IMR-90 (cell line): ENCODE data around the gene ZNF366. TPM values are rescaled to one million over a fixed set of nuclear protein-coding genes. Genes with fewer than 3 reads are reported as not detected.

ENCODE experiments used
- ATAC-seq: fragments of 200-7000 bp; cut with Tn5 transposase; 2 replicates; pipeline ENCODE4 v1.9.1; 2020; ENCODE audit warnings: low read depth, mild to moderate bottlenecking, moderate library complexity
- BruUV-seq: library from RNA; stranded (reverse); fragments of 400-500 nt; replicated peaks from 2 replicates; lab custom pipeline; 2021; lab: Mats Ljungman, UMichigan
- CTCF ChIA-PET: fragments of 300-600 bp; formaldehyde crosslinking; extraction: SDS; loops from one replicate; lab custom pipeline; 2021; ENCODE audit warnings: antibody characterized with exemption; lab: Yijun Ruan, JAX
- POLR2A ChIA-PET: fragments of 300-600 bp; sonication (Branson Sonifier 250); formaldehyde crosslinking; loops from one replicate; lab custom pipeline; 2022; ENCODE audit warnings: antibody characterized with exemption; ENCODE audit not compliant: unreplicated experiment; lab: Charles Lee
- DNase-seq: peaks from one replicate; pipeline ENCODE4 v3.0.0; 2013
- H2AFZ ChIP-seq: replicated peaks from 2 replicates; pipeline ENCODE3; 2013; ENCODE audit warnings: low read length, mild to moderate bottlenecking; ENCODE audit not compliant: poor library complexity
- H2AK5ac ChIP-seq: 2 replicates; pipeline ENCODE4 v1.6.1; 2013; ENCODE audit warnings: low read depth, low read length, inconsistent platforms
- H2AK9ac ChIP-seq: replicated peaks from 2 replicates; pipeline ENCODE3; 2013; ENCODE audit warnings: mild to moderate bottlenecking, low read depth, low read length, moderate library complexity; ENCODE audit not compliant: poor library complexity
- H2BK120ac ChIP-seq: 2 replicates; pipeline ENCODE4 v1.6.1; 2013; ENCODE audit warnings: low read depth, low read length, inconsistent platforms
- H2BK15ac ChIP-seq: 3 replicates; pipeline ENCODE4 v1.6.1; 2013; ENCODE audit warnings: low read depth, low read length, inconsistent platforms
- H2BK20ac ChIP-seq: 2 replicates; pipeline ENCODE4 v1.6.1; 2013; ENCODE audit warnings: low read depth, mild to moderate bottlenecking, inconsistent platforms, low read length, moderate library complexity
- H2BK5ac ChIP-seq: 2 replicates; pipeline ENCODE4 v1.6.1; 2013; ENCODE audit warnings: mild to moderate bottlenecking, low read depth, low read length, inconsistent platforms; ENCODE audit not compliant: poor library complexity, severe bottlenecking
- H3K14ac ChIP-seq: replicated peaks from 2 replicates; pipeline ENCODE4 v1.6.1; 2013; ENCODE audit warnings: low read depth, low read length, inconsistent platforms
- H3K18ac ChIP-seq: 2 replicates; pipeline ENCODE4 v1.6.1; 2013; ENCODE audit warnings: low read depth, low read length, control low read depth
- H3K23ac ChIP-seq: 2 replicates; pipeline ENCODE4 v1.6.1; 2013; ENCODE audit warnings: low read depth, low read length, inconsistent platforms
- H3K27ac ChIP-seq: 2 replicates; pipeline ENCODE4 v1.5.1; 2013; ENCODE audit warnings: mild to moderate bottlenecking, control low read depth, low read length; ENCODE audit not compliant: insufficient read depth
- H3K27me3 ChIP-seq: 2 replicates; pipeline ENCODE4 v1.6.1; 2013; ENCODE audit warnings: low read length; ENCODE audit not compliant: control insufficient read depth, insufficient read depth
- H3K36me3 ChIP-seq: 2 replicates; pipeline ENCODE4 v1.6.1; 2013; ENCODE audit warnings: low read length, mixed read lengths; ENCODE audit not compliant: control insufficient read depth, insufficient read depth
- H3K4ac ChIP-seq: 2 replicates; pipeline ENCODE4 v1.6.1; 2013; ENCODE audit warnings: low read depth, low read length, inconsistent platforms
- H3K4me1 ChIP-seq: 2 replicates; pipeline ENCODE4 v1.6.1; 2013; ENCODE audit warnings: low read length, mixed read lengths; ENCODE audit not compliant: control insufficient read depth, insufficient read depth
- H3K4me2 ChIP-seq: 2 replicates; pipeline ENCODE4 v1.6.1; 2013; ENCODE audit warnings: low read depth, mild to moderate bottlenecking, control low read depth, low read length, moderate library complexity
- H3K4me3 ChIP-seq: 2 replicates; pipeline ENCODE4 v1.5.1; 2013; ENCODE audit warnings: low read depth, mild to moderate bottlenecking, control low read depth, low read length, moderate library complexity; ENCODE audit not compliant: insufficient read depth
- H3K56ac ChIP-seq: 2 replicates; pipeline ENCODE4 v1.6.1; 2013; ENCODE audit warnings: low read length, inconsistent platforms; ENCODE audit not compliant: insufficient read depth; ENCODE audit errors: extremely low read depth
- H3K79me1 ChIP-seq, 2 experiments: 2 replicates each; pipeline ENCODE4 v1.6.1; 2013; ENCODE audit warnings: low read length in 2 of 2, inconsistent platforms in 1 of 2, low read depth in 1 of 2
- H3K9ac ChIP-seq: 2 replicates; pipeline ENCODE4 v1.6.1; 2013; ENCODE audit warnings: low read depth, low read length, control low read depth
- H3K9me1 ChIP-seq: 2 replicates; pipeline ENCODE4 v1.6.1; 2013; ENCODE audit warnings: low read length, inconsistent platforms; ENCODE audit not compliant: insufficient read depth
- H3K9me3 ChIP-seq: 2 replicates; pipeline ENCODE4 v1.6.1; 2013; ENCODE audit warnings: low read length; ENCODE audit not compliant: control insufficient read depth, insufficient read depth
- H4K20me1 ChIP-seq: 2 replicates; pipeline ENCODE4 v1.6.1; 2013; ENCODE audit warnings: low read length, inconsistent platforms; ENCODE audit not compliant: insufficient read depth
- H4K5ac ChIP-seq: 2 replicates; pipeline ENCODE4 v1.6.1; 2013; ENCODE audit warnings: mild to moderate bottlenecking, low read depth, low read length, control low read depth
- H4K8ac ChIP-seq, 2 experiments: 2 replicates each; pipeline ENCODE4 v1.6.1; 2013; ENCODE audit warnings: low read depth in 2 of 2, low read length in 2 of 2, control low read depth in 1 of 2, inconsistent platforms in 1 of 2
- H4K91ac ChIP-seq: 2 replicates; pipeline ENCODE4 v1.6.1; 2013; ENCODE audit warnings: low read depth, low read length, inconsistent platforms; ENCODE audit not compliant: insufficient read depth
- BHLHE40 ChIP-seq: fragments of 150-350 bp; IDR thresholded peaks from 2 replicates; pipeline ENCODE4 v1.6.1; 2016; ENCODE audit warnings: mild to moderate bottlenecking, low read depth, low read length
- CEBPB ChIP-seq: IDR thresholded peaks from 2 replicates; pipeline ENCODE4 v1.6.1; 2012; ENCODE audit warnings: low read depth, low read length, improper control_type of control experiment
- FOS ChIP-seq: fragments of 150-350 bp; IDR thresholded peaks from 2 replicates; pipeline ENCODE4 v1.6.1; 2016; ENCODE audit warnings: low read depth, low read length
- MAFK ChIP-seq: IDR thresholded peaks from 2 replicates; pipeline ENCODE4 v1.6.1; 2012; ENCODE audit warnings: low read depth, low read length, improper control_type of control experiment
- MAZ ChIP-seq: IDR thresholded peaks from 2 replicates; pipeline ENCODE4 v1.6.1; 2012; ENCODE audit warnings: low read depth, mild to moderate bottlenecking, low read length, improper control_type of control experiment, moderate library complexity, borderline replicate concordance
- MXI1 ChIP-seq: IDR thresholded peaks from 2 replicates; pipeline ENCODE4 v1.6.1; 2012; ENCODE audit warnings: low read depth, mild to moderate bottlenecking, low read length, moderate library complexity, borderline replicate concordance
- NFE2L2 ChIP-seq: fragments of 150-350 bp; IDR thresholded peaks from 2 replicates; pipeline ENCODE4 v1.6.1; 2016; ENCODE audit warnings: low read depth, mild to moderate bottlenecking, low read length
- POLR2A ChIP-seq: IDR thresholded peaks from 2 replicates; pipeline ENCODE4 v1.6.1; 2012; ENCODE audit warnings: mild to moderate bottlenecking, low read depth, low read length
- RAD21 ChIP-seq: IDR thresholded peaks from 2 replicates; pipeline ENCODE4 v1.6.1; 2012; ENCODE audit warnings: low read length, improper control_type of control experiment
- RCOR1 ChIP-seq: IDR thresholded peaks from 2 replicates; pipeline ENCODE4 v1.6.1; 2012; ENCODE audit warnings: mild to moderate bottlenecking, low read length, improper control_type of control experiment; ENCODE audit not compliant: insufficient replicate concordance
- SMC3 ChIP-seq: fragments of 150-350 bp; IDR thresholded peaks from 2 replicates; pipeline ENCODE4 v1.6.1; 2016; ENCODE audit warnings: low read depth, mild to moderate bottlenecking, antibody characterized with exemption, low read length, moderate library complexity
- WGBS, 2 experiments: methylation state at CpG; one replicate each; pipeline versions ENCODE4 v1.1.5 to v1.1.7; 2013; ENCODE audit warnings: missing lambda C conversion rate in 2 of 2; ENCODE audit not compliant: insufficient read length in 1 of 2; ENCODE audit errors: extremely low coverage in 2 of 2; 5-methylcytosine and 5-hydroxymethylcytosine counted together
- dilution Hi-C: fragments of 300-500 bp; cut with HindIII; formaldehyde crosslinking; loops from one replicate; pipeline ENCODE4 v1.14.3; 2018; ENCODE audit warnings: low sequenced_read_pairs; ENCODE audit not compliant: unreplicated experiment
- in situ Hi-C: fragments of 300-500 bp; cut with MboI; formaldehyde crosslinking; loops from 3 replicates; pipeline ENCODE4 v1.14.3; 2019; ENCODE audit warnings: low sequenced_read_pairs, inconsistent platforms, mixed read lengths
- intact Hi-C: fragments of 100-400 bp; cut with micrococcal nuclease; formaldehyde crosslinking; loops from 2 replicates; pipeline ENCODE4 v1.10.0; 2022
- polyA plus RNA-seq, 3 experiments: library from polyadenylated mRNA; depleted of rRNA; stranded (reverse); fragments of >200 nt; gene quantifications; 2 replicates each; pipeline ENCODE4 v1.2.3, GENCODE V29; 2012; ENCODE audit warnings: low replicate concordance in 1 of 3
- total RNA-seq: library from RNA; depleted of rRNA; stranded (reverse); fragments of >200 nt; gene quantifications from 2 replicates; pipeline ENCODE4 v1.2.3, GENCODE V29; 2012
- TF ChIP-seq, protein P1 (sequence below): fragments of 150-350 bp; IDR thresholded peaks from 2 replicates; pipeline ENCODE4 v1.6.1; 2017; ENCODE audit warnings: mild to moderate bottlenecking, antibody characterized with exemption, low read length, low read depth
- TF ChIP-seq, protein P2 (sequence below): conservative IDR thresholded peaks from 2 replicates; pipeline ENCODE4 v1.5.1; 2012; ENCODE audit warnings: mild to moderate bottlenecking, low read depth, low read length, improper control_type of control experiment
- TF ChIP-seq, protein P3 (sequence below): fragments of 150-350 bp; IDR thresholded peaks from 2 replicates; pipeline ENCODE4 v1.6.1; 2016; ENCODE audit warnings: low read depth, mild to moderate bottlenecking, low read length, moderate library complexity, borderline replicate concordance

ZNF366 gene
- total and polyA plus RNA-seq, 2 of the 4 experiments (the other 2 are of a cell fraction) = not detected

DNA sequence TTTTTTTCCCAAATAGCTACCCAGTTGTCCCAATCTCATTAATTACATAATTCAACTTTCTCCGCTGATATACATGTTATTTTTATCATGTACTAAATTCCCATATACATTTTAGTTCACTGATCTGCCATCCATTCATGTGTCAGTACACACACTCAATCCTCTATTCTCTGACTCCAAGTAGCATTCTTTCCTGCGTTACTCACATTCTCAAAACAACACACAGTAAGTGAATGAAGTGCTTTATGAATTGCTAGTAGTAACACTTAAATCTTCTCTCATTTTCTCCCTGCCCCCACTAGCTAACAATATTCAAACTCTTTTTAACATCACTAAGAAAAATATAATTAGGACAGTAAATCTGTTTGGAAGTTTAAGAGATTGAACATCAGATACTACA lies 8.9 kb downstream of the ZNF366 start:
- Histone ChIP-seq H4K20me1 (no peaks in the 10 kb centered on the region), H4K8ac (no peak overlapping the region), H2BK5ac (no peak overlapping the region), H3K4ac (no peak overlapping the region), H3K23ac (no peak overlapping the region), H3K27ac (no peak overlapping the region), H3K9ac (no peak overlapping the region), H3K27me3 (no peaks in the 10 kb centered on the region), H3K4me3 (no peak overlapping the region), H2AK9ac (no peak overlapping the region), H3K9me1 (no peaks in the 10 kb centered on the region; the same call in 1 of the 2 replicates), H3K14ac (no peak overlapping the region), H3K4me2 (no peak overlapping the region), H2AK5ac (no peak overlapping the region), H4K5ac (no peak overlapping the region), H2BK20ac (no peak overlapping the region), H4K91ac (no peak overlapping the region), H3K56ac (no peak overlapping the region), H2BK120ac (no peak overlapping the region), H3K79me1 (no peaks in the 10 kb centered on the region), H2AFZ (no peak overlapping the region), H3K4me1 (no peaks in the 10 kb centered on the region; the same call in 1 of the 2 replicates), H3K9me3 (no peaks in the 10 kb centered on the region), H2BK15ac (no peak overlapping the region; the same call in 2 of the 3 replicates), H3K18ac (no peak overlapping the region), H3K36me3 (no peaks in the 10 kb centered on the region)
- BruUV-seq = no TSS peak
- peak; percentile 85 for ATAC-seq
- ChIA-PET CTCF (no interaction called here), POLR2A (no interaction called here)
- DNase-seq = peak; percentile 69
- intact Hi-C loops = no loop called here
- TF ChIP-seq MXI1 (no peak), RCOR1 (no peak), SMC3 (no peak), POLR2A (no peak), MAFK (no peak), BHLHE40 (no peak), MAZ (no peak), FOS (no peak), NFE2L2 (no peak), RAD21 (no peak), CEBPB (no peak)
- TF ChIP-seq, protein P1, sequence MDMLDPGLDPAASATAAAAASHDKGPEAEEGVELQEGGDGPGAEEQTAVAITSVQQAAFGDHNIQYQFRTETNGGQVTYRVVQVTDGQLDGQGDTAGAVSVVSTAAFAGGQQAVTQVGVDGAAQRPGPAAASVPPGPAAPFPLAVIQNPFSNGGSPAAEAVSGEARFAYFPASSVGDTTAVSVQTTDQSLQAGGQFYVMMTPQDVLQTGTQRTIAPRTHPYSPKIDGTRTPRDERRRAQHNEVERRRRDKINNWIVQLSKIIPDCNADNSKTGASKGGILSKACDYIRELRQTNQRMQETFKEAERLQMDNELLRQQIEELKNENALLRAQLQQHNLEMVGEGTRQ = no peak
- TF ChIP-seq, protein P2, sequence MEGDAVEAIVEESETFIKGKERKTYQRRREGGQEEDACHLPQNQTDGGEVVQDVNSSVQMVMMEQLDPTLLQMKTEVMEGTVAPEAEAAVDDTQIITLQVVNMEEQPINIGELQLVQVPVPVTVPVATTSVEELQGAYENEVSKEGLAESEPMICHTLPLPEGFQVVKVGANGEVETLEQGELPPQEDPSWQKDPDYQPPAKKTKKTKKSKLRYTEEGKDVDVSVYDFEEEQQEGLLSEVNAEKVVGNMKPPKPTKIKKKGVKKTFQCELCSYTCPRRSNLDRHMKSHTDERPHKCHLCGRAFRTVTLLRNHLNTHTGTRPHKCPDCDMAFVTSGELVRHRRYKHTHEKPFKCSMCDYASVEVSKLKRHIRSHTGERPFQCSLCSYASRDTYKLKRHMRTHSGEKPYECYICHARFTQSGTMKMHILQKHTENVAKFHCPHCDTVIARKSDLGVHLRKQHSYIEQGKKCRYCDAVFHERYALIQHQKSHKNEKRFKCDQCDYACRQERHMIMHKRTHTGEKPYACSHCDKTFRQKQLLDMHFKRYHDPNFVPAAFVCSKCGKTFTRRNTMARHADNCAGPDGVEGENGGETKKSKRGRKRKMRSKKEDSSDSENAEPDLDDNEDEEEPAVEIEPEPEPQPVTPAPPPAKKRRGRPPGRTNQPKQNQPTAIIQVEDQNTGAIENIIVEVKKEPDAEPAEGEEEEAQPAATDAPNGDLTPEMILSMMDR = no peak
- TF ChIP-seq, protein P3, sequence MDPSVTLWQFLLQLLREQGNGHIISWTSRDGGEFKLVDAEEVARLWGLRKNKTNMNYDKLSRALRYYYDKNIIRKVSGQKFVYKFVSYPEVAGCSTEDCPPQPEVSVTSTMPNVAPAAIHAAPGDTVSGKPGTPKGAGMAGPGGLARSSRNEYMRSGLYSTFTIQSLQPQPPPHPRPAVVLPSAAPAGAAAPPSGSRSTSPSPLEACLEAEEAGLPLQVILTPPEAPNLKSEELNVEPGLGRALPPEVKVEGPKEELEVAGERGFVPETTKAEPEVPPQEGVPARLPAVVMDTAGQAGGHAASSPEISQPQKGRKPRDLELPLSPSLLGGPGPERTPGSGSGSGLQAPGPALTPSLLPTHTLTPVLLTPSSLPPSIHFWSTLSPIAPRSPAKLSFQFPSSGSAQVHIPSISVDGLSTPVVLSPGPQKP = no peak
- in situ Hi-C loops = no loop called here
- 0% methylated on average over 1 of the region's 2 CpGs; no CpG with 5 or more reads in 1 of the 2 experiments for WGBS, 2 experiments
- dilution Hi-C loops = no loop called here
